Measurements from ENCODE around the gene GRM3.

- TF ChIP-seq POLR2A (IDR thresholded peaks at IDR 0.05; ENCODE audit: low read length): no peak
- no peak for TF ChIP-seq GATA1 (IDR thresholded peaks at IDR 0.05; ENCODE audit: low read depth, low read length)
Observed at GRCh38 chr7:86848226-86848625, 204.5 kb downstream of the GRM3 start.
